ENCODE data around the gene DLG1. TPM values are rescaled to one million over a fixed set of nuclear protein-coding genes. Genes with fewer than 3 reads are reported as not detected.

DLG1 gene
- total and polyA plus RNA-seq, 2 experiments from 2014 or later = 27.6 to 98.0 TPM

- no peak for TF ChIP-seq CTCF (conservative IDR thresholded peaks at IDR 0.05; ENCODE audit: low read depth in 2 of 2)
- no peak for TF ChIP-seq ZNF114 (CRISPR knock-in tag; IDR thresholded peaks at IDR 0.05)
- TF ChIP-seq EZH2phosphoT487 (IDR thresholded peaks at IDR 0.05; ENCODE audit: unreplicated experiment) = no peak
- TF ChIP-seq ETS1 (IDR thresholded peaks at IDR 0.05) = no peak
- TF ChIP-seq EZH2 (IDR thresholded peaks at IDR 0.05; ENCODE audit: low read depth, unreplicated experiment) = no peak
- no peak for TF ChIP-seq JUNB (IDR thresholded peaks at IDR 0.05; ENCODE audit: unreplicated experiment)
Measured at GRCh38 chr3:197019021-197019420, 279.4 kb downstream of the DLG1 start (continued).

GRCh38 chr3:197017003-197017402 lies 281.4 kb downstream of the DLG1 start:
- no peak for ATAC-seq
- no peak overlapping the region for H2AFZ ChIP-seq
- peaks cover 13% of the 10 kb centered on the region for H3K4me1 Mint-ChIP-seq
- no peak overlapping the region for H3K4me3 Mint-ChIP-seq
- no peaks in the 10 kb centered on the region for H3K36me3 ChIP-seq (ENCODE audit: insufficient read depth)
- no peak overlapping the region for H3K4me3 ChIP-seq
- H3K4me2 ChIP-seq = no peak overlapping the region
- no peaks in the 10 kb centered on the region for H3K9me3 Mint-ChIP-seq
- H3K27ac Mint-ChIP-seq = no peak overlapping the region
- no peaks in the 10 kb centered on the region for H4K20me1 ChIP-seq (replicated peaks; ENCODE audit: insufficient read depth)
- H3K27ac ChIP-seq (ENCODE audit: low read depth) = no peak overlapping the region
- H3K27me3 ChIP-seq (ENCODE audit: insufficient read depth) = no peaks in the 10 kb centered on the region
- no peaks in the 10 kb centered on the region; the same call in 1 of the 2 replicates for H3K4me1 ChIP-seq (ENCODE audit: insufficient read depth)
- no peaks in the 10 kb centered on the region for H3K79me2 ChIP-seq (replicated peaks; ENCODE audit: insufficient read depth)
- peaks cover 11% of the 10 kb centered on the region for H3K27me3 Mint-ChIP-seq (ENCODE audit: insufficient read depth, low read depth, poor library complexity)
- no peaks in the 10 kb centered on the region for H3K9me2 ChIP-seq (ENCODE audit: insufficient read depth)
- no peaks in the 10 kb centered on the region for H3K36me3 Mint-ChIP-seq (ENCODE audit: low read depth)
- H3F3A ChIP-seq (replicated peaks; ENCODE audit: low read depth) = no peaks in the 10 kb centered on the region
- no peak for TF ChIP-seq STAT1 (IDR thresholded peaks at IDR 0.05; ENCODE audit: unreplicated experiment)
- no peak for TF ChIP-seq NANOG (IDR thresholded peaks at IDR 0.05; ENCODE audit: borderline replicate concordance)
- TF ChIP-seq ETS1 (IDR thresholded peaks at IDR 0.05) = no peak
- no peak for TF ChIP-seq EZH2 (IDR thresholded peaks at IDR 0.05; ENCODE audit: low read depth, unreplicated experiment)
- TF ChIP-seq EZH2phosphoT487 (IDR thresholded peaks at IDR 0.05; ENCODE audit: unreplicated experiment) = no peak
- TF ChIP-seq CREB1 (CRISPR knock-in tag; IDR thresholded peaks at IDR 0.05; ENCODE audit: low read depth) = no peak
- TF ChIP-seq ZNF114 (CRISPR knock-in tag; IDR thresholded peaks at IDR 0.05) = no peak
- no peak for TF ChIP-seq CTCF (conservative IDR thresholded peaks at IDR 0.05; ENCODE audit: low read depth in 2 of 2)
- TF ChIP-seq ZNF331 (CRISPR knock-in tag; IDR thresholded peaks at IDR 0.05; ENCODE audit: low read depth) = no peak
- no peak for DNase-seq (ENCODE audit: low spot score)
